Brain microvascular endothelial cell (primary cell): ENCODE results near the gene LEPR.

Source experiments
- DNase-seq: peaks from one replicate; pipeline ENCODE4 v3.0.0-alpha.2; 2020
- H3K27ac ChIP-seq: fragments of 250-450 bp; sonication (Bioruptor Pico); 2 replicates; pipeline ENCODE4 v1.5.1; 2020; ENCODE audit warnings: mild to moderate bottlenecking, moderate library complexity
- H3K27me3 ChIP-seq: fragments of 250-450 bp; sonication (Bioruptor Pico); replicated peaks from 2 replicates; pipeline ENCODE4 v1.5.1; 2020; ENCODE audit warnings: mild to moderate bottlenecking
- H3K36me3 ChIP-seq: fragments of 250-450 bp; sonication (Bioruptor Pico); replicated peaks from 2 replicates; pipeline ENCODE4 v1.5.1; 2020; ENCODE audit warnings: mild to moderate bottlenecking
- H3K4me3 ChIP-seq: 2 replicates; pipeline ENCODE4 v1.5.1; 2011; ENCODE audit warnings: low read depth, mild to moderate bottlenecking, control low read depth, low read length, moderate library complexity
- in situ Hi-C: cut with HindIII; loops from 2 replicates; pipeline ENCODE4 v1.10.0; 2017; ENCODE audit warnings: low sequenced_read_pairs, low pct_ligation_motif_present
- TF ChIP-seq, protein P1 (sequence below): IDR thresholded peaks from 2 replicates; pipeline ENCODE4 v1.5.1; 2011; ENCODE audit warnings: low read depth, mild to moderate bottlenecking, moderate library complexity, low read length, control low read depth, inconsistent platforms; ENCODE audit errors: missing control alignments

Gene LEPR

DNA sequence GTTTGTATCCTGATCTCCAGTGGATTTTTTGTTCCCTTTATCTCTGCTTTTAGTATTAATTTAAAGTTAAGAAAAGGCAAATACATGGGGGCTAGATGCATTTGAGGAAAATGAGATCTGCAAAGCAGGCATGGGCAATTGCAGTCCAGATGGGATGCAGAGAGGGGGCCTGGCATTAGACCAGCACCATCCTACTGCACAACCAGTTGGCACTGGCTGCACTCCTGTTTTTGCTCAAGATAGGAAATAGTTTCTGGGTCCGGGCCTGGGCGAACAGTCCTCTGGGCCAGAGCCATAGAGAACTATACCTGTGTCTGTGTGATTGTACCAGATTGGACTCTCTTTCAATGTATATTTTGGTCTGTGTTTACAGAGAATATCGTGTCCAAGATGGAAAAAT, 34.0 kb upstream of the LEPR start:
- TF ChIP-seq, protein P1, sequence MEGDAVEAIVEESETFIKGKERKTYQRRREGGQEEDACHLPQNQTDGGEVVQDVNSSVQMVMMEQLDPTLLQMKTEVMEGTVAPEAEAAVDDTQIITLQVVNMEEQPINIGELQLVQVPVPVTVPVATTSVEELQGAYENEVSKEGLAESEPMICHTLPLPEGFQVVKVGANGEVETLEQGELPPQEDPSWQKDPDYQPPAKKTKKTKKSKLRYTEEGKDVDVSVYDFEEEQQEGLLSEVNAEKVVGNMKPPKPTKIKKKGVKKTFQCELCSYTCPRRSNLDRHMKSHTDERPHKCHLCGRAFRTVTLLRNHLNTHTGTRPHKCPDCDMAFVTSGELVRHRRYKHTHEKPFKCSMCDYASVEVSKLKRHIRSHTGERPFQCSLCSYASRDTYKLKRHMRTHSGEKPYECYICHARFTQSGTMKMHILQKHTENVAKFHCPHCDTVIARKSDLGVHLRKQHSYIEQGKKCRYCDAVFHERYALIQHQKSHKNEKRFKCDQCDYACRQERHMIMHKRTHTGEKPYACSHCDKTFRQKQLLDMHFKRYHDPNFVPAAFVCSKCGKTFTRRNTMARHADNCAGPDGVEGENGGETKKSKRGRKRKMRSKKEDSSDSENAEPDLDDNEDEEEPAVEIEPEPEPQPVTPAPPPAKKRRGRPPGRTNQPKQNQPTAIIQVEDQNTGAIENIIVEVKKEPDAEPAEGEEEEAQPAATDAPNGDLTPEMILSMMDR = no peak
- in situ Hi-C loops = no loop called here
- no peak for DNase-seq

DNA sequence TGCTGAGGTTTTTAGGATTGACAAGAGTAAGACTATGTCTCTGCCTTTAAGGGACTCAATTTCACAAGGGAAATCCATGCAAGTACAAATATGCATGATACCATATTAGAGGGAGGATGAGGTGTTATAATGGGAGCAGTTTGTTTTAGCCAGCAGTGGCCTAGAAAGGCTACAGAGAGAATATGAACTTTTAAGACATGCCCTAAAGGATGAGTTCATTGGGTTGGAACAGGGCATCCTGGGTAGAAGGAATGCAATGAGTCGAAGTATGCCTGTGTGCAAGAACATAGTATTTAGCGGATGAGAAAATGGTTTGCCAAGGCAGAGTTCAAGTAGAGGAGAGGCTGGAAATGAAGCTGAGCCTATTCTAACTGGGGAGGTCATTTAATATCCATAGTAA, 32.6 kb upstream of the LEPR start:
- Histone ChIP-seq H3K27ac (no peak overlapping the region), H3K27me3 (no peaks in the 10 kb centered on the region), H3K36me3 (no peaks in the 10 kb centered on the region), H3K4me3 (no peak overlapping the region)
- DNase-seq = no peak
- in situ Hi-C loops = no loop called here
- TF ChIP-seq, protein P1 = no peak

More for the DNA sequence above, 34.0 kb upstream of the LEPR start:
- Histone ChIP-seq H3K27ac (no peak overlapping the region), H3K27me3 (no peaks in the 10 kb centered on the region), H3K36me3 (no peaks in the 10 kb centered on the region), H3K4me3 (no peak overlapping the region)

DNA sequence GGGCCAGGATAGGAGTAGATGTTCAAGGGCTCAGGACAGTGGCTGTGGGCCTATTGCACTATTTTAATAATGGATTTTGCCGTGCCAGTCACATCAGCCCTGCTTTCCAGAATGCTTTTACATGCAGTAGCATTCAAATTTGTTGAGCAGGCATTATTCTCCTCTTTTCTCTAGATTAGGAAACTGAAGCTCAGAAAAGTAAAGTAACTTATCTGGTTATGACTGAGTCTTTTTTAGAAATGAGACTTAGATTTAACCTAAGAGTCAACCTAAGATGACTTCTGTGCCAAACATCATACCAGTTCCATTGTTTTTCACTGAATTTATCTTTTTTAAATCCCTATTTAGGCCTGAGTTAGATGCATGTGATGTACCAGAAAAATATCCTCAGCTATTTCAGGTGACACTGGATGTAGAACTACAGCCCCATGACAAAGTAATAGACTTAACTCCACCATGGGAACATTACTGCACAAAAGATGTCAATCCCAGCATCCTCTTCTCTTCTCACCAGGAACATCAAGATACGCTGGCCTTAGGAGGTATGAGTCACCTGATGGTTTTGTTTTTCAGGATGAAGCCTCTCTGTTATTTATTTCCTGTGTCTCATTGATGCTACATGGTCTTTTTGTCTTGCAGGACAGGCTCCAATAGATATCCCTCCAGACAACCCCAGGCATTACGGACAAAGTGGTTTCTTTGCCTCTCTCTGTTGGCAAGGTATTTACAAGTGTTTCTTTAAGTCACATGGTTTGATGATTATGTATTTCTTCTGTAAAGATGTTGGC, 31.4 kb upstream of the LEPR start:
- no peaks in the 10 kb centered on the region for H3K36me3 ChIP-seq
- TF ChIP-seq, protein P1 = no peak
- H3K4me3 ChIP-seq = no peak overlapping the region
- no peaks in the 10 kb centered on the region for H3K27me3 ChIP-seq
- peak; percentile 7 for DNase-seq
- in situ Hi-C loops = no loop called here
- H3K27ac ChIP-seq = no peak overlapping the region

DNA sequence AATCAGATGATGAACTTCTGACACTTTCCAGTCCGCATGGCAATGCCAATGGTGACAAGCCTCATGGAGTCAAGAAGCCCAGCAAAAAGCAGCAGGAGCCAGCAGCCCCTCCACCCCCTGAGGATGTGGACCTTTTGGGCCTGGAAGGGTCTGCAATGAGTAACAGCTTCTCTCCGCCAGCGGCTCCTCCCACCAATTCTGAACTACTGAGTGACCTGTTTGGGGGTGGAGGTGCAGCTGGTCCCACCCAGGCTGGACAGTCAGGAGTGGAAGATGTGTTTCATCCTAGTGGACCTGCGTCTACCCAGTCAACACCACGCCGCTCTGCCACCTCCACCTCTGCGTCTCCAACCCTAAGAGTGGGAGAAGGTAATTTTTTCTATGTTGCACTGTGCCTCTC, 28.0 kb upstream of the LEPR start:
- Histone ChIP-seq H3K4me3 (no peak overlapping the region), H3K36me3 (no peaks in the 10 kb centered on the region), H3K27ac (no peak overlapping the region), H3K27me3 (no peaks in the 10 kb centered on the region)
- no peak for DNase-seq
- in situ Hi-C loops = no loop called here
- TF ChIP-seq, protein P1 = no peak

DNA sequence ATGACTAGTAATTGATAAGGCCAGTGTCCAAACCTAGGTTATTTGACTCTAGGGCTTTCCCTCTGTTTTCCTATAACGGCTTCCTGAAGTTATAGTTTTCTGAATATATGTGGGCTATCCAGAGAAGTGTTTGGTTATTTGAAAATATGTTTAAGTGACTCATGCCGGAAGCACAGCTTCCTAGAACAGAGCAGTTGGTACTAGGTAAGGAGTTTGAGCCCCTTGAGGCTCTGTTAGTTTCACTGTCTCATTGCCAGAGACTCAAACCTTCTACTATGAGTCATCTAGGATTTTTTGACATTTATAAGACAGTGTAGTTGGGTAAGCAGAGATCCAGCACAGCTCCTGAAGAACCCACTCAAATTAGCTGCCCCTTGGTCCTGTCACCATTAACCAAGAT, 27.1 kb upstream of the LEPR start:
- Histone ChIP-seq H3K36me3 (no peaks in the 10 kb centered on the region), H3K4me3 (no peak overlapping the region), H3K27me3 (no peaks in the 10 kb centered on the region), H3K27ac (no peak overlapping the region)
- TF ChIP-seq, protein P1 = no peak
- DNase-seq = peak; percentile 44
- in situ Hi-C loops = no loop called here

DNA sequence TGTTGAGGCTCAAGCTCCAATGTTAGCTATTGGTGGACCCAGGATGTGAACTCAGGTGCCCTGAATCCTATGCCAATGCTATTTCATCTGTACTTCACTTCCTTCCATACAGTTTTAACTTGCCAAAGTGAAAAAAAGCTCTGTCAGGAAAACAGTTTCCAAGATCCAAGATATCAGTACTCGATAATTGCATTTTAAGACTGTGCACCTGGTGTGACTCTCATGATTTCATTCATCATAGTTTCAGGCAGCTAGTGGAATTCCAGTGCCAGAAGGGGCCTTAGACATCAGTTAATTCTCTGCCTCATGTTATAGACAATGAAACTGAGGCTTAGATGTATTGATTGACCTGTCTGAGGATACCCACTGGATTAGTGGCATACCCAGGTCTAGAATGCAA, 26.5 kb upstream of the LEPR start:
- Histone ChIP-seq H3K36me3 (no peaks in the 10 kb centered on the region), H3K27ac (no peak overlapping the region), H3K4me3 (no peak overlapping the region), H3K27me3 (no peaks in the 10 kb centered on the region)
- in situ Hi-C loops = no loop called here
- DNase-seq = no peak
- TF ChIP-seq, protein P1 = no peak
